ENCODE results near the gene ATP4A. TPM values are rescaled to one million over a fixed set of nuclear protein-coding genes. Genes with fewer than 3 reads are reported as not detected.

The ATP4A gene
- total and polyA plus RNA-seq, 9 of the 15 experiments (the other 6 are each of a cell fraction or from before 2014, with no cell fraction given), result 0.15 TPM; not detected in 8

- in situ Hi-C loops (cut with MboI) (no loop called here), intact Hi-C loops (cut with micrococcal nuclease) (no loop called here)
- Histone ChIP-seq H3K79me2 (ENCODE audit: control insufficient read depth, insufficient read depth, low read length) (no peaks in the 10 kb centered on the region), H3K36me3 (ENCODE audit: control insufficient read depth, insufficient read depth, low read length) (no peaks in the 10 kb centered on the region), H3K4me3 (no peak overlapping the region), H3K27me3 (ENCODE audit: control insufficient read depth in 2 of 2, insufficient read depth in 2 of 2, low read length in 2 of 2) (peaks cover 0 to 27% of the 10 kb centered on the region in 2 experiments; a peak in 2 of 5 replicates), H3K4me1 (replicated peaks in 1 of 2; ENCODE audit: control insufficient read depth in 2 of 2, insufficient read depth in 2 of 2, low read length in 2 of 2) (no peaks in the 10 kb centered on the region), H3K27ac (ENCODE audit: extremely low read depth, low read depth, low read length) (no peak overlapping the region), H3K9me3 (replicated peaks; ENCODE audit: control insufficient read depth, insufficient read depth, low read depth, low read length) (peaks cover 10% of the 10 kb centered on the region; the same call in 1 of the 2 replicates), H3K4me2 (ENCODE audit: insufficient read depth, low read length) (no peak overlapping the region), H3K9ac (ENCODE audit: insufficient read depth in 1 of 2, low read depth in 2 of 2, low read length in 2 of 2) (no peak overlapping the region), H2AFZ (ENCODE audit: low read depth, low read length) (no peak overlapping the region), H3K9me1 (ENCODE audit: control insufficient read depth, insufficient read depth, low read length) (no peaks in the 10 kb centered on the region), H4K20me1 (replicated peaks; ENCODE audit: control insufficient read depth, insufficient read depth, low read length) (no peaks in the 10 kb centered on the region)
- no TSS peak for BruUV-seq (replicated peaks)
- ChIA-PET POLR2A (interaction anchor here (1.2 kb wide), 1 partner anchor 20 kb away, joined by 3 read pairs; no protein-coding TSS in a partner anchor), CTCF (ENCODE audit: low intra/inter-chr PET ratio) (no interaction called here)
- FAIRE-seq, result no peak
- 0% methylated on average over 1 of the region's 1 CpG for WGBS (ENCODE audit: insufficient coverage, low coverage, missing lambda C conversion rate)
- DNase-seq (ENCODE audit: extremely low read depth in 1 of 4, low spot score in 3 of 4), result no peak
- ATAC-seq, result no peak
- TF ChIP-seq GATAD2B (IDR thresholded peaks at IDR 0.05; ENCODE audit: borderline replicate concordance) (no peak), ZNF586 (CRISPR knock-in tag; conservative IDR thresholded peaks at IDR 0.05) (no peak), KDM1A (IDR thresholded peaks at IDR 0.05) (no peak), ATF2 (CRISPR knock-in tag; IDR thresholded peaks at IDR 0.05) (no peak), MTA2 (IDR thresholded peaks at IDR 0.05; ENCODE audit: low read depth) (no peak), JUND (IDR thresholded peaks at IDR 0.05; ENCODE audit: borderline replicate concordance, low read depth, low read length) (no peak), JUND (tag; IDR thresholded peaks at IDR 0.05; ENCODE audit: borderline replicate concordance, low read depth, low read length) (0 out of 3 replicates have a peak, but pooled peaks have one; percentile 18), NR4A1 (CRISPR knock-in tag; IDR thresholded peaks at IDR 0.05) (no peak), NR4A1 (tag; IDR thresholded peaks at IDR 0.05) (no peak), MEIS2 (IDR thresholded peaks at IDR 0.05; ENCODE audit: partially characterized antibody) (peak; percentile 16), ELK3 (CRISPR knock-in tag; IDR thresholded peaks at IDR 0.05) (no peak), YY1 (IDR thresholded peaks at IDR 0.05; ENCODE audit: borderline replicate concordance in 1 of 3, control insufficient read depth in 1 of 3, extremely low read depth in 1 of 3, insufficient read depth in 3 of 3, insufficient read length in 1 of 3, insufficient replicate concordance in 2 of 3, low read depth in 1 of 3, low read length in 2 of 3) (no peak), ATF7 (IDR thresholded peaks at IDR 0.05) (peak; percentile 48; the same call in 1 of the 2 replicates), ATF3 (IDR thresholded peaks at IDR 0.05) (peak; percentile 73), ATF3 (CRISPR knock-in tag; conservative IDR thresholded peaks at IDR 0.05) (no peak), TEAD4 (IDR thresholded peaks at IDR 0.05; ENCODE audit: low read length) (no peak), TEAD4 (CRISPR knock-in tag; IDR thresholded peaks at IDR 0.05; ENCODE audit: borderline replicate concordance) (no peak), SMARCC2 (IDR thresholded peaks at IDR 0.05; ENCODE audit: low read depth) (no peak), GATAD2A (IDR thresholded peaks at IDR 0.05) (no peak), KLF10 (CRISPR knock-in tag; IDR thresholded peaks at IDR 0.05) (no peak)
Measured at GRCh38 chr19:35571406-35571965, 8.0 kb upstream of the ATP4A start.

Measured in K562 (cell line).